ENCODE measurements around the gene VRK1.

Gene VRK1

GRCh38 chr14:96928779-96929380 is 131.7 kb downstream of the VRK1 start:
- no peak for DNase-seq

- DNase-seq = no peak
These were observed 132.8 kb downstream of the VRK1 start for GRCh38 chr14:96929950-96930349.

GRCh38 chr14:96930526-96930925 is 133.3 kb downstream of the VRK1 start:
- no peak for DNase-seq
